ENCODE measurements around the gene PDE2A.

Gene PDE2A

GRCh38 chr11:72609045-72609444 lies 65.2 kb downstream of the PDE2A start:
- Histone ChIP-seq H2AFZ (ENCODE audit: low read depth, low read length) (no peak overlapping the region), H3K27ac (ENCODE audit: low read length) (no peak overlapping the region), H3K79me2 (ENCODE audit: low read length) (no peaks in the 10 kb centered on the region), H3K9ac (ENCODE audit: low read length) (no peak overlapping the region), H4K20me1 (ENCODE audit: insufficient read depth, low read length) (no peaks in the 10 kb centered on the region; the same call in 1 of the 2 replicates), H3K4me3 (ENCODE audit: low read length) (no peak overlapping the region), H3K4me1 (ENCODE audit: low read length) (peaks cover 4% of the 10 kb centered on the region), H3K36me3 (replicated peaks; ENCODE audit: low read depth, low read length) (no peaks in the 10 kb centered on the region), H3K4me2 (ENCODE audit: low read length) (peak overlapping the region; percentile 27), H3K9me3 (ENCODE audit: insufficient read depth, low read length) (no peaks in the 10 kb centered on the region), H3K27me3 (ENCODE audit: low read depth, low read length) (peaks cover 63% of the 10 kb centered on the region)
- TF ChIP-seq CTCF (IDR thresholded peaks at IDR 0.05; ENCODE audit: low read depth, low read length) (peak; percentile 73), EZH2phosphoT487 (IDR thresholded peaks at IDR 0.05; ENCODE audit: low read depth) (no peak)

GRCh38 chr11:72607496-72607895 lies 66.7 kb downstream of the PDE2A start:
- Histone ChIP-seq H3K4me1 (ENCODE audit: low read length) (peaks cover 8% of the 10 kb centered on the region), H3K27ac (ENCODE audit: low read length) (no peak overlapping the region), H3K79me2 (ENCODE audit: low read length) (no peaks in the 10 kb centered on the region), H2AFZ (ENCODE audit: low read depth, low read length) (peak overlapping the region; percentile 64), H3K27me3 (ENCODE audit: low read depth, low read length) (peaks cover 53% of the 10 kb centered on the region), H3K9me3 (ENCODE audit: insufficient read depth, low read length) (no peaks in the 10 kb centered on the region), H3K4me2 (ENCODE audit: low read length) (peak overlapping the region; percentile 23; the same call in 1 of the 2 replicates), H3K36me3 (replicated peaks; ENCODE audit: low read depth, low read length) (no peaks in the 10 kb centered on the region), H4K20me1 (ENCODE audit: insufficient read depth, low read length) (no peaks in the 10 kb centered on the region), H3K9ac (ENCODE audit: low read length) (no peak overlapping the region), H3K4me3 (ENCODE audit: low read length) (no peak overlapping the region)
- TF ChIP-seq EZH2phosphoT487 (IDR thresholded peaks at IDR 0.05; ENCODE audit: low read depth): no peak
- no peak for TF ChIP-seq CTCF (IDR thresholded peaks at IDR 0.05; ENCODE audit: low read depth, low read length)

- Histone ChIP-seq H2AFZ (ENCODE audit: low read depth, low read length) (peak overlapping the region; percentile 64), H3K27ac (ENCODE audit: low read length) (no peak overlapping the region), H3K27me3 (ENCODE audit: low read depth, low read length) (peaks cover 51% of the 10 kb centered on the region), H3K9ac (ENCODE audit: low read length) (no peak overlapping the region), H3K4me3 (ENCODE audit: low read length) (0 out of 2 replicates have a peak overlapping the region, but pooled peaks have one; percentile 6), H3K9me3 (ENCODE audit: insufficient read depth, low read length) (no peaks in the 10 kb centered on the region), H3K36me3 (replicated peaks; ENCODE audit: low read depth, low read length) (no peaks in the 10 kb centered on the region), H3K4me2 (ENCODE audit: low read length) (peak overlapping the region; percentile 23; the same call in 1 of the 2 replicates), H4K20me1 (ENCODE audit: insufficient read depth, low read length) (no peaks in the 10 kb centered on the region), H3K4me1 (ENCODE audit: low read length) (peaks cover 8% of the 10 kb centered on the region), H3K79me2 (ENCODE audit: low read length) (no peaks in the 10 kb centered on the region)
- TF ChIP-seq CTCF (IDR thresholded peaks at IDR 0.05; ENCODE audit: low read depth, low read length) (no peak), EZH2phosphoT487 (IDR thresholded peaks at IDR 0.05; ENCODE audit: low read depth) (no peak)
These were observed 67.3 kb downstream of the PDE2A start for GRCh38 chr11:72606748-72607468.

GRCh38 chr11:72605973-72606747 lies 68.1 kb downstream of the PDE2A start:
- Histone ChIP-seq H3K79me2 (ENCODE audit: low read length) (no peaks in the 10 kb centered on the region), H3K27me3 (ENCODE audit: low read depth, low read length) (peaks cover 48% of the 10 kb centered on the region), H3K27ac (ENCODE audit: low read length) (no peak overlapping the region), H3K9me3 (ENCODE audit: insufficient read depth, low read length) (no peaks in the 10 kb centered on the region), H4K20me1 (ENCODE audit: insufficient read depth, low read length) (no peaks in the 10 kb centered on the region), H3K4me2 (ENCODE audit: low read length) (no peak overlapping the region), H3K4me3 (ENCODE audit: low read length) (no peak overlapping the region), H3K4me1 (ENCODE audit: low read length) (peaks cover 8% of the 10 kb centered on the region), H2AFZ (ENCODE audit: low read depth, low read length) (no peak overlapping the region), H3K36me3 (replicated peaks; ENCODE audit: low read depth, low read length) (no peaks in the 10 kb centered on the region), H3K9ac (ENCODE audit: low read length) (no peak overlapping the region)
- TF ChIP-seq EZH2phosphoT487 (IDR thresholded peaks at IDR 0.05; ENCODE audit: low read depth) (no peak), CTCF (IDR thresholded peaks at IDR 0.05; ENCODE audit: low read depth, low read length) (no peak)
